NCI-H774 (cell line): ENCODE measurements around the gene LHX5.

Source experiments
- DNase-seq: peaks from one replicate; lab custom pipeline; 2025; lab: John Stamatoyannopoulos, UW

Gene LHX5

DNA sequence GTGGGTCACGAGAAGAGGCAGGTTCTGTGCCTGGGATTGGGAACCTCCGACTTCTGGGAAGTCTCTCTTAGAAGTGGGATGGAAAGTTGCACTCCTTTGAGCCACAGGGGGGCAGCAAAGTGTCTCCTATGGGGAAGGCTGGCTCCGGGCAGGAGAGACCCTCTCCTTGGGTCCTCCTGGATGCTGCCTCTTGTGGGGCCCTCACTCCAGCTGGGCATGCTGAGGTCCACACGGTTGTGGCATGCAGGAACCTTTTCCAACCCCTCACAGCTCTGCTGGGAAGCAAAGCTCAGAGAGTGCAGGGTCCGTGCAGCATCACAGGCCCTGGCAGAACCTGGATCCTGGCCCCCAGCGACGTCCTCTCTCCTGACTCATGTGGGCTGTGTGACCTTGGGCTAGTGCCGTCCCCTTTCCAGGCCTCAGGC is 32.1 kb downstream of the LHX5 start:
- DNase-seq = peak; percentile 21

DNA sequence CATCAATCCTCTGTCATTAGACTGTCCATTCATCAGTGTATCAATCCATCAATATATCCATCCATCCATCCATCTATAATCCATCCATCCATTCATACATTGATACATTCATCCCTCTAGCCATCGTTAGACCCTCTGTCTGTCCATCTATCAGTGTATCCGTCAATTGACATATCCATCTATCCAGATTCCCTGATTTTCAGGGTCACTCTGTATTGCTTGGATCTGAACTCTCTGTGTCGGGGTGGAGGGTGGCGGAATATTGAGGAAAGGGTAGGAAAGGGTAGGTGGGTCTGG is 32.4 kb downstream of the LHX5 start:
- no peak for DNase-seq

DNA sequence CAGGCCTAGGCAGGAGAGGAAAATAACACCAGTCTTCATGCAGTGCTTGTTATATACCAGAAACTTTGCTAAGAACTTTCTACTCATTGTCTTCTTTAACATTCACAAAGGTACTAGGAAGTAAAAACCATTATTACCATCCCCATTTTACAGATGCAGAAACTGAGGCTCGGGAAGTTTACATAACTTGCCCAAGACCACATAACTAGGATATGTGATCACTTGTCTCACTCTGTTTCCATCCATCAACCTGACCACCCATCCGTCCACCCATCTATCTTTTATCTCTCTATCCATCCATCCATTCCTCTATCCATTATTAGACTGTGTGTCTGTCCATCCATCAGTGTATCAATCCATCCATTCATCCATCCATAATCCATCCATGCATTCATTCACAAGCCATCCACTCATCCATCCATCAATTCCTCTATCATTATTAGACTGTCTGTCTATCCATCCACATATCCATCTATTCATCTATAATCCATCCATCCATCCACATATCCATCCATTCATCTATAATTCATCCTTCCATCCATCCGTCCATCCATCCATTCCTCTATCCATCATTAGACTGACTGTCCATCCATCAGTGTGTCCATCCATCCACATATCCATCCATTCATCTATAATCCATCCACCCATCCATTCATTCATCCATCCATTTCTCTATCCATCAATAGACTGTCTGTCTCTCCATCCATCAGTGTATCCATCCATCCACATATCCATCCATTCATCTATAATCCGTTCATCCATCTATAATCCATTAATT is 33.0 kb downstream of the LHX5 start:
- no peak for DNase-seq

DNA sequence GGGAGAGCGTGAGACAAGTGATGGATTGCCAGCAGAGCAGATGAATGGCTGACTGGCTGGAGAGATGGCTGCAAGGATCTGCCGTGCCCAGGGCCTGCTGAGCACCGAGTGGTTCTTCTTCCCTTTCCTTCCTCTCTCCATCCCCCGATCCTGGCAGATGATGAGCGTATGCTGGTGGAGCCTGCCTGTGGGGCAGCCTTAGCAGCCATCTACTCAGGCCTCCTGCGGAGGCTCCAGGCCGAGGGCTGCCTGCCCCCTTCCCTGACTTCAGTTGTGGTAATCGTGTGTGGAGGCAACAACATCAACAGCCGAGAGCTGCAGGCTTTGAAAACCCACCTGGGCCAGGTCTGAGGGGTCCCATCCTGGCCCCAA is 34.0 kb downstream of the LHX5 start:
- DNase-seq = no peak

DNA sequence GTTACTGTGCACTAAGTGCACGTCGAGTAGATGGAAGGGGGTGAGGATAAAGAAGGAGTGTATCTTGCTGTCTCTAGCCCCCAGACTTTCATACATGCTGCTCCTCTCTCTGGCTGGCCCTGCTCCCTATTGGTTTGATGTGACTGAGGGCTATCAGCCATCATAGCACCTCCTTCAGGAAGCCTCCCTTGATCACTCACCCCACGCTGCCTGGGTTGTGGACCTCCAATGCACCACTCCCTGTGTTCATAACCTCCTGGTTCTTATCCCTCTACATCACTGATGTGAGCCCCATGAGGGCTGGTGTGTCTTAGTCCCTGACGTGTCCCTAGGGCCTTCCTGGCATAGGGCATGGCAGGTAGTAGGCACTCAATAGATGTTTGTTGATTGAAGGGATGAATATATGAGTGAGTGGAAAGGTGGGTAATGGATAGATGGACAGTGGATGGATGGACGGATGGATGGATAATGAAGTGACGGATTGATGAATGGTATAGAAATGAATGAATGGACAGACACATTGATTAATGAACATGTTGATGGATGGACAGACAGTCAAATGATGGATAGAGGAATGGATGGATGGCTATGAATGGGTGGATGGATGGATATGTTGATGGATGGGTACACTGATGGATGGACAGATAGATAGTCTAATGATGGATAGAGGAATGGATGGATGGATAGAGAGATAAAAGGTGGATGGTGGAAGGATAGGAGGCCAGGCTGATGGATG is 34.5 kb downstream of the LHX5 start:
- no peak for DNase-seq

DNA sequence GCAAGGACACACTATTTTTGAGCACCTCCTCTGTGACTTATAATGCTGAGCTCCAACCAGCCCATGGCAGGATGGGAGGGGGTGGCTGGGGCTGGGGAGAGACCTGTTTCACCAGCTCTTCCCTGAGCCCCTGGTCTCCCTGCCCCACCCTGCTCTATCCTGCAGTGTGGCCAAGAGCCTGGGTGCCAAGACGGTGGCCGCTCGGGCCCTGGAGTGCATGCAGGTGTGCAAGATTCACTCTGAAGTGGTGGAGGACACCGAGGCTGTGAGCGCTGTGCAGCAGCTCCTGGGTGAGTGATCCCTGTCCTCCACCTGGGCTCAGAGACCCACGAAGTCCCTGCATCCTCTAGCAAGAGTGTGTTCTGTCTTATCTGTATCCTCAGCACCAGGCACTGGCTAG is 35.1 kb downstream of the LHX5 start:
- DNase-seq = no peak

DNA sequence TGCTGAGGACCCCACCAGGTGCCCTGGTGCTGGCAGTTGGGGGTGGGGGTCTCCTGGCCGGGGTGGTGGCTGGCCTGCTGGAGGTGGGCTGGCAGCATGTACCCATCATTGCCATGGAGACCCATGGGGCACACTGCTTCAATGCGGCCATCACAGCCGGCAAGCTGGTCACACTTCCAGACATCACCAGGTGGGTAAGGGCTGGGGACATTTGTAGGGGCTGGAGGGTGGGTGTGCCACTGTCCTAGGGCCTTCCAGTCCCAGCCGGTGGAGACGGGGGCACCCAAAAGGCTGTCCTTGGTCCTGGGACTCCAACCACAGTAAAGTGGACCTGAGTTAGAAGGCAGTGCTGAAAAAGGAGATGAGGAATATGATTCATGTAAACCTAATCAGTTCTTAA is 36.3 kb downstream of the LHX5 start:
- DNase-seq = no peak

DNA sequence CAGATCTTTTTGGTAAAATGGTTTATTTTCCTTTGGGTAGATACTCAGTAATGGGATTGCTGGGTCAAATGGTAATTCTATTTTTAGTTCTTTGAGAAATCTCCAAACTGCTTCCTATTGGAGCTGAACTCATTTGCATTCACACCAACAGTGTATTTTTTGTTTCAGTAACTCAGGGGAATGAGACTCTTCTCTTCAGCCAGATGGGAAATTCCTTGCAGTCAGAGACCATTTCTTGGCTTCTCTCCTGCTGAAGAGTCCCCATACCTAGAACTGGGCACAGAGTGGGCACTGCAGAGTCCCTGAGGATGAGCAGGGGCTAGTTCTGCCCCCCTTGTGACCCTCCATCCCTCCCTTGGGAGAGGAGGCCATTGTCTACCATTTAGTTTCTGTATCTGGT is 38.7 kb downstream of the LHX5 start:
- no peak for DNase-seq

DNA sequence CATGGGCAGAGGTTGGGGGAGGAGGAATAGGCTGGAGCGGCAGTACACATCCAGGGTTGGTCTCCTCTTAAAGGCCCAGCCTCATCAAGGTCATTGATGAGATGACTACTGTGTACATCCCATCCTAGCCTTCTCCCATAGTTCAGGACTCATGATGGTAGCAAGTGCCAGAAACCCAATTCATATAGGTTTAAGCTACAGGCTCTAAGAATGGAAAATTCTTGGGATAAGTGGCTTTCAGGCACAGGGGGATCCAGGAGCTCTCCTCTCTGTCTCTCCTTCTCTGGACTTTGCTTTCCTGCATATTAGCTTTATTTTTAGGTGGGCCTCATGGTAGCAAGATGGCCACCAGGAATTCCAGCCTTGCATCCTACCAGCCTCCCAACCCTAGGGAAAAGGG is 43.2 kb downstream of the LHX5 start:
- no peak for DNase-seq

DNA sequence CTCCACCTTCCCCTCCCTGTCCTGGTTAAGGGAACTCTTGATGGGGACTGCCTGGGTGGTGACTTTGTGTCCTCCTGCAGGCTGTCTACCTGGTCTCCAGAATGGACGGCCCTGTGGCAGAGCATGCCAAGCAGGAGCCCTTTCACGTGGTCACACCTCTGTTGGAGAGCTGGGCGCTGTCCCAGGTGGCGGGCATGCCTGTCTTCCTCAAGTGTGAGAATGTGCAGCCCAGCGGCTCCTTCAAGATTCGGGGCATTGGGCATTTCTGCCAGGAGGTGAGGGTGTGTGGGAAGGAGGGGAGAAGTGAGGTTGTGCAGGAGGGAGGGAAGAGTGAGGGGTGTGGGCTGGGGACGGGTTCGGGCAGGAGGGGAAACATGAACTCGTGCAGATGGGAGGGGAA is 43.8 kb downstream of the LHX5 start:
- no peak for DNase-seq

DNA sequence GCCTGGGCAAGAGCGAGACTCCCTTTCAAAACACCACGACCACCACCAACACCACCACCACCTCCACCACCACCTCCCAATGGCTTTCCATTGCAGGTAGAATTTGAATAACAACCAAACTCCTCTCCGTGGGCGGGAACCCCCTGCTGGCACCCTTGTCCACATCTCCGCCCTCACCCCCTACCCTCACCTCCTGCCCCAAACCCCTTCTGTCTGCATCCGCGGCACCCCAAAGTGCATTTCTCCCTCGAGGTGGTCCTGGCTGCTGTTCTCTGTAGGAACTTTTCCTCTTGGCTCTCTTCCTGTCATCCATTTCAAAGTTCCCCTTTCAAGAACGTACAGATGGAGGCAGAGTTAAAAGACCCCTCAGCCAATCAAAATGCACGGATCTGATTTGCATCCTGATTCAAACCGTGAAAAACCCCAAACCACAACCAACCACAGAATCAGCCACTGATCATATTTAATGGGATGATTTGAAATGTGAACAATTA is 45.7 kb downstream of the LHX5 start:
- no peak for DNase-seq

DNA sequence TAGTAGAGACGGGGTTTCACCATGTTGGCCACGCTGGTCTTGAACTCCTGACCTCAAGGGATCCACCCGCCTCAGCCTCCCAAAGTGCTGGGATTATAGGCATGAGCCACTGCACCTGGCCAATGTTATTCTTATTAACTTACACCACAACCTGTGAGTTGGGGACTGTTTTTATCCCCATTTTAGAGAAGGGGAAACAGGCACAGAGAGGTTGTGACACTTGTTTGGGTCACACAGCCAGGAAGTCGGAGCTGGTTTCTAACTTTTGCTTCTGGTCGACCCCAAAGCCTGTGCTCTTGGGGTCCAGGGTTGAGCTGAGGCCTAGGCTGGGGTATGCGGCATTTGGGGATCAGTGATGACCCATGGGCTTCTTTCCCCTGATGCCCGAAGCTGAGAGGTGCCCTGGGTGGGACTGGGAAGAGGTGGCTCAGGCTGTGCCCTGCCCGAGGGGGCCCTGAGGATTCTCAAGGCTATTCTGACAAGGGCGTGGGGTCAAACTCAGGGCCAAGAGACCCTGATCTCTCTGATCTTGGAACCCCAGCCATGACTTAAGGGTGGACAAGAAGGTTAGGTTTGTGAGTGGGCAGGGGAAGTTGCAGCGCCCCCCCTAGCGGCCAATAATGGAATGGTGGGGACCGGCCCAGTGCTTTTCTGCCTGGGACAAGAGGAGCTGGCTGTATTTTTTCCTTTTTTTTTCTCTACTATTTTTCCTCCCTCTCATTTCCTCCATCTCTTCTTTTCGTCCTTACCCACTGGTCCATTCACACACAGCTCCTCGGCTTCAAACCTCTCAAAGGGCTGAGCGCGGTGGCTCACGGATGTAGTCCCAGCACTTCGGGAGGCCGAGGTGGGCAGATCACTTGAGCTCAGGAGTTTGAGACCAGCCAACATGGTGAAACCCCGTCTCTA is 46.5 kb downstream of the LHX5 start:
- no peak for DNase-seq

DNA sequence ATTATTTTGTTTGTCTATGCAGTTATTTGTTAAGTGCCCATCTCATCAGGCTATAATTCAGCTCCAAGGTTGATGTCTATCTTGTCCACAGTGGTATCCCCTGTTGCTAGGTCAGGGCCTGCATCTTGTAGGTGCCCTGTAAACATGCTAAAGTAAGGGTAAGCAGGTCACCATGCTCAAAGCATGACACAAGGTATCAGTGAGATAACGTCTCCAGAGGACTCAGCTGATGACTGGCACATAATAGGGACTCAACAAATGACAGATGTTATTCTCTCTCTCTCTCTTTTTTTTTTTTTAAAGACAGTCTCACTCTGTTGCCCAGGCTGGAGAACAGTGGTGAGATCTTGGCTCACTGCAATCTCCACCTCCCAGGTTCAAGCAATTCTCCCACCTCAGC is 47.2 kb downstream of the LHX5 start:
- DNase-seq = no peak

DNA sequence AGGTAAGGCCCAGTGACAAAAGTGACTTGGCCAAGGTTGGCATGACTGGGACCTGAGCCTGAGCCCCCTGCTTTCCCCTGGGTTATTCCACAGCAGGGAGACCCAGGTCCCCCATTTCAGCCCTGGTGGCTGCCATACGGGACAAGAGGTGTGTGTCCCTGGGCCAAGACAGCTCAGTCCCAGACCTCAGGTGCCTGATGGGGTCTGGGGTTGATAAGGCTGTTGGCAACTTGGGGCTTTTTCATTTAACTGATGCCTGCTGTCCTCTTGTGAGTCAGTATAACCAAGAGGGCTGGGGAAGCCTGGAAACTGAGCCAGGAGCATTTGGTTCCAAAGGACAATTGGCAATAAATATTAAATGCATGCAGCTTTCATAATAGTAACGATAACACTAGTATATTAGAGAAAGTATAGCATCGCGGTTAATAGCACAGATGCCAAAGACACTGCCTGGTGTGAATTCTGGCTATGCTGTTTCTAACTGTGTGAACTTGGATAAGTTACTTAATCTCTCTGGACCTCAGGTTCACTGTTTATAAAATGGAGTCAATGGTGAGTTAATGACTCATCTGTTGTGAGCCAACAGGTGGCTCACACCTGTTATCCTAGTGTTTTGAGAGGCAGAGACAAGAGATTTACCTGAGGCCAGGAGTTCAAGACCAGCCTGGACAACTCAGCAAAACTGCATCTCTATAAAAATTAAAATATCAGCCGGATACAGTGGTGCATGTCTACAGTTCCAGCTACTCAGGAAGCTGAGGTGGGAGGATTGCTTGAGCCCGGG is 48.6 kb downstream of the LHX5 start:
- DNase-seq = no peak

DNA sequence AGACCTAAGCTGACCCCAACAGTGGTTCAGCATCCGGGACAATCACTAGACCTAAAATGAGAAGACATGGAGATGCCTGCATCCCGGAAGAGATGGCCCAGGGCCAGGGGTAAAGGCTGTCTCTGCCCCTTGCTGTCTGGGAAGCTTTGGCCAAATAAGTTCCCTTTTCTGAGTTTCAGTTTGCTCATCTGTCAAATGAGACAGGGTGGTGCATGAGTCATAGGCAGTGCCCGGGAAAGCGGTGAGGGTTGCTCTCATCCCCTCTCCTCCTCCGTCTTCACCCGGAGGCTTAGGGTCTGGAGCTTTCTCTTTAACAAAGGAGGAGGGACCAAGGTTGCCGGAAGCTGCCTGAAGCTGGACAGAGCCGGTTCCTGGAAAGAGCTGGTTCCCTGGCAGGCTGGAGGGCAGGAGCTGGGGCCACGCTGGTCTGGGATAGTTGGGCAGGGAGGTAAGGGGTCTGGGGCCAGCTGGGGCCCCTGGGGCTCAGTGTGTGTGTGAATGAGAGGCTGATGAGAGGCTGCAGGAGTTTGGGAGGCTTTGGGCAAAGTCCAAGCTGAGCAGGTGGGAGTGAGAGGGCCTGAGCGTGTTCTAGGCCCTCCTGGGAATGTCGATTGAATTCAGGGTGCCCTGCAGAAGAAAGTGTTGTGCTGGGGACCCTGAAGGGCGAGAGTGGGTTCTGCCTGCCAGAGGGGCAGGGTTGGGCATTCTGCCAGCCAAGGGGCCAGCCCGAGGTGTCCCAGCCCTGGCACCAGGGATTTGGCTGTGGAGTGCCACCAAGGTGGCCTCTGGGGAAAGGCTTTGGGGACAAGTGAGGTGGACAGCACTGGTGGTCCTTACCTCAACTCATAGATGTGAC is 49.4 kb downstream of the LHX5 start, which contains the start of gene SDSL:
Gene SDSL, plus strand, starts transcription at position 351 of the 856 bp plus-strand sequence. CDS start 5,603 bp downstream, outside the sequence.
- peak; percentile 56 for DNase-seq

DNA sequence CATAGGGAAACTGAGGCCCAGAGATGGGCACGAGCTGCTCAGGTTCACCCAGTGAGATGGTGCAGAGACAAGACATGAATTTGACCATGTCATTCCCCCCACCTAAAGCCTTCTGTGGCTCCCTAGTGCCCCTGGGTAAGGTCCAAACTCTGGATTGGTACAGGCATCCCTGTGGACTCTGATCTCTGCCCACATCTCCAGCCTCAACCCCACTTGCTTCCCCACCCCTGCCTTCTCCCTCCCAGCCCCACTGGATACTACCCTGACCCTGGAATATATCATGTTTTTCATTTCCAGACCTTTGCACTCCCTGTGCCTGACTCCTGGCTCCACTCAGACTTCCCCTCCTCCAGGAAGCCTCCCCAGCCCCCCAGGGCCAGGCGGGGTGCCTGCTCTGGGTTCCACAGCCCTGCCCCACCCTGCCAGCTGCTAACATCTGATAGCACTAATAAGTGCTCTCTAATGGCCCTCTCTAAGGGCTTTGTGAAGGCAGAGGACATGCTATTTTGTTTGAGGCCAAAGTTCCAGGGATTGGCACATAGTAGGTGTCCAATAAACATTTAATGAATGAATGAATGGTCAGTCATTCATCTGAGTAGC is 50.6 kb downstream of the LHX5 start:
- DNase-seq = no peak

DNA sequence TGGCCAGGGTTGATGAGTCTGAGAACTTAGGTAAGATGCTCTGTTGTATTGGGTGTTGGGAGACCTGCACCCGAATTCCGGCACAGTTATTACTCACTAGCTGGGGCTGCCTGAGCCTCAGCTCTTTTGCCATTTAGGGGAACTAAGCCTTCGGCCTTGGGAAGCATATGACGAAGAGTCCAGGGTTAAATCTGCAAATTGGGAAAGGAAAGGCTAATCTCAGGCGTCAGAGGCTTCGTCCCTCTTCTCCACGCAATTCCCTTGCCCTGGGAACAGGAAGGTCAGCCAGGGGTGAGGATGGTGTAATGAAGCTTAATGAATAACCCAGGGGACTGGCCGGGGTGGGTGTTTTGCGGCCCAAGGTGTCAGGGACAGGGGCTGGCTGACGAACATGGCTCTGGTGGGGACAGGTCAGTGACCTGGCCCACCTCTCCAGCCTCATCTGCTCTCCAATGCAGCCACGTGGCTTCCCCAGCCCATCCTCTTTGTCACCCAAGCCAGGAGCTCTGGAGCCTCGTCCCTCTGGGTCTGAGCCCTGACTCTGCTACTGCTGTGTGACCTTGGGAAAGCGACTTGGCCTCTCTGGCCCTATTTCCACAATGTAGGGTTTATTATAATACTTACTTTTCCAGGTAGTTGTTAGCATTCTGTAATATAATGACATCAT is 53.3 kb downstream of the LHX5 start:
- DNase-seq = no peak

DNA sequence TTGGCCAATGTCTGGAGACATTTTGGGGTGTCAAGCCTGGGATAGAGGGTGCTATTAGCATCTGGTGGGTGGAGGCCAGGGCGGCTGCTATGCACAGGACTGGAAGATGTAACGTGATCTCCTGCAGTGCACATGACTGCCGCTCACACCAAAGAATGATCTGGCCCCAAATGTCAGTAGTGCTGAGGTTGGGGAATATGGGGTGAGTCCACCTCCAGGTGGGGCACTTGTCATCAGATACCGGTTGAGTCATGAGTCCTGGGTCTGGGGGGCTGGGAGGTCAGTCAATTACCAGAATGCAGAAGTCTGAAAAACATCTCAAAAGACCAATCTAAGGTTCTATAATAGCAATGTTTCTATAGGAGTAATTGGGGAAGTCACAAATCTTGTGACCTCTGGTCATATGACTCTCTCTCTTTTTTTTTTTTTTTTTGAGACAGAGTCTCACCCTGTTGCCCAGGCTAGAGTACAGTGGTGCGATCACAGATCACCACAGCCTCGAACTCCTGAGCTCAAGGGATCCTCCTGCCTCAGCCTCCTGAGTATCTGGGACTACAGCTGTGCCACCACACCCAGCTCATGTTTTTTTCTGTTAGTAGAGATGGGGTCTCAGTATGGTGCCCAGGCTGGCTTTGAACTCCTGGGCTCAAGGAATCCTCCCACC is 55.4 kb downstream of the LHX5 start:
- DNase-seq = no peak

DNA sequence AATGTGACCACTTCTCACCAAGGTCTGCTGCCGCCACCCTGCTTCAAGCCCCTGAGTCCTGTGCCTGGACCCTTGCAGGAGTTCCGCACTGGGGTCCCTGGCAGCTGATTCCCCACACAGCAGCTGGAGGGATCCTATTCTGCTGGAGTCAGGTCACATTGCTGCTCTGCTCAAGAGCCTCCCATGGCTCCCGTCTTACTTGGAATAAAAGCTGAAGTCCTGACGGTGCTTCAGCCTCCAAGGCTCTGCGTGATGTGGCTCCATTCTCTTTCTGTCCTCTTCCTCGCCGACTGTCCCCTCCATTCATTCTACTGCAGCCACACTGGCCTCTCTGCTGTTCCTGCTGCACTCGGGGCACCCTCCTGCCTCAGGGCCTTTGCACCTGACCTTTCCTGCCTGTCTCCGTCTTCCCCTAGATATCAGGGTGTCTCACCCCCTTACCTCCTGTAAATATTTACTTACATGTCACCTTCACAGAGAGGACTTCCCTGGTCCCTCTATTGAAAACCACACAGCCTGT is 57.1 kb downstream of the LHX5 start:
- DNase-seq = no peak
